BLaER1 (cell line): ENCODE results near the gene CTSE.

Source experiments
- H3K27ac ChIP-seq: shearing (Covaris generic); formaldehyde crosslinking; 2 replicates; pipeline ENCODE4 v1.8.1; 2022
- H3K27me3 ChIP-seq: shearing (Covaris generic); formaldehyde crosslinking; 2 replicates; pipeline ENCODE4 v1.8.1; 2022
- H3K36me3 ChIP-seq: shearing (Covaris generic); formaldehyde crosslinking; 2 replicates; pipeline ENCODE4 v1.8.1; 2022
- H3K4me1 ChIP-seq: shearing (Covaris generic); formaldehyde crosslinking; 2 replicates; pipeline ENCODE4 v1.8.1; 2022
- H3K4me2 ChIP-seq: shearing (Covaris generic); formaldehyde crosslinking; 2 replicates; pipeline ENCODE4 v1.8.1; 2022
- H3K4me3 ChIP-seq: shearing (Covaris generic); formaldehyde crosslinking; 2 replicates; pipeline ENCODE4 v1.8.1; 2022
- H3K9ac ChIP-seq: shearing (Covaris generic); formaldehyde crosslinking; 2 replicates; pipeline ENCODE4 v1.8.1; 2022
- H3K9me3 ChIP-seq: shearing (Covaris generic); formaldehyde crosslinking; 2 replicates; pipeline ENCODE4 v1.8.1; 2022
- H4K20me1 ChIP-seq: shearing (Covaris generic); formaldehyde crosslinking; 2 replicates; pipeline ENCODE4 v1.8.1; 2022
- Cebpa-rat ChIP-seq: shearing (Covaris generic); IDR thresholded peaks from 2 replicates; pipeline ENCODE4 v1.8.1; 2022

Gene CTSE

DNA sequence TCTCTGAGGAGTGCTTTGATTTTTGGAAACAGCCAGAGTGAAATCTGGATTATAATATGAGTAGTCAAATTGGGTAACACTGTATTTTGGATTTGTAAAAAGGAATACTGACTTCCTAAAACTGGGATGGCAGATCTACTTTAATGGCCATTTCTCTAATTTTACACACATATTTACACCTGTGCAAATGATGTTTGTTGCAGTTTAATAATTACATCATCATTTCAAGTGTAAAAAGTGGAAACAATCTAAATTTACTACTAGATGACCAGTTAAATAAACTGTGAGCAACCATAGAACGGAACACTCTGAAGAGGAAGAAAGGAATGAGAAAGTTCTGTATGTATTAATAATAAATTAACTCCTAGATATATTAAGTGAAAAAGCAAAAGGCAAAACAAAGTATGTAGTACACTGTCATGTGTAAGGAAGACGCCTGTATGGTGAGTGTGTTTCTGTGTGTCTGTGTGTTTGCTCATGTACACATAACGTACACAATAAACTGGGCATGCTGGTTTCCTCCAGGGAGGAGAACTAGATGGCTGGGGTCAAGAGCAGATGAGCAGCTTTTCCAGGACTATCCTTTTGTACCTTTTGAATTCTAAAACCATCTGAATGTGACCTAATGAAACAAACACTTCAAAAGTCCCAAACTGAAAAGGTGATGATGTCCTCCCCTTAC, 26.4 kb upstream of the CTSE start:
- Histone ChIP-seq H3K4me1 (peaks cover 42% of the 10 kb centered on the region), H4K20me1 (no peaks in the 10 kb centered on the region), H3K27ac (no peak overlapping the region; the same call in 1 of the 2 replicates), H3K27me3 (no peaks in the 10 kb centered on the region), H3K9ac (no peak overlapping the region), H3K9me3 (no peaks in the 10 kb centered on the region; the same call in 1 of the 2 replicates), H3K36me3 (no peaks in the 10 kb centered on the region), H3K4me2 (peak overlapping the region; percentile 81), H3K4me3 (no peak overlapping the region)
- no peak for TF ChIP-seq Cebpa-rat

DNA sequence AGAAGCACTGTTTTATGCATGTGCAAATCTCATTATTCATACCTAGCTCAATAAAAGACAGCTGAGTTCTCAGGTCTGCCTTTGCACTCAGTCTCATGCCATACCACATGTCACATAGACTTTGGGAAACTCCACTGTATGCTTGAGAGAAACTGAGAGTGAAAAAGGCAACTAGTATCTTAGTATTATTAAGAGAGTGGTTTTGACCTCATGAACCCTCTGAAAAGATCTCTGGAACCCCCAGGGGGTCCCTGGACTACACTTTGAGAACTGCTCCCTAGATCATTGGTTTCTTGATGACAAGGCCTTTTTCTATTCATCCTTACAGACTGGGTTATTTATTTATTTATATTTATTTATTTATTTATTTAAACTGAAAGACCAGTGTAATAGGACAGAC, 25.6 kb upstream of the CTSE start:
- TF ChIP-seq Cebpa-rat, result no peak
- H3K27me3 ChIP-seq, result no peaks in the 10 kb centered on the region
- H3K9me3 ChIP-seq, result no peaks in the 10 kb centered on the region; the same call in 1 of the 2 replicates
- no peaks in the 10 kb centered on the region for H4K20me1 ChIP-seq
- peaks cover 42% of the 10 kb centered on the region for H3K4me1 ChIP-seq
- no peak overlapping the region for H3K4me3 ChIP-seq
- no peak overlapping the region for H3K4me2 ChIP-seq
- no peaks in the 10 kb centered on the region for H3K36me3 ChIP-seq
- H3K9ac ChIP-seq, result no peak overlapping the region
- no peak overlapping the region for H3K27ac ChIP-seq

DNA sequence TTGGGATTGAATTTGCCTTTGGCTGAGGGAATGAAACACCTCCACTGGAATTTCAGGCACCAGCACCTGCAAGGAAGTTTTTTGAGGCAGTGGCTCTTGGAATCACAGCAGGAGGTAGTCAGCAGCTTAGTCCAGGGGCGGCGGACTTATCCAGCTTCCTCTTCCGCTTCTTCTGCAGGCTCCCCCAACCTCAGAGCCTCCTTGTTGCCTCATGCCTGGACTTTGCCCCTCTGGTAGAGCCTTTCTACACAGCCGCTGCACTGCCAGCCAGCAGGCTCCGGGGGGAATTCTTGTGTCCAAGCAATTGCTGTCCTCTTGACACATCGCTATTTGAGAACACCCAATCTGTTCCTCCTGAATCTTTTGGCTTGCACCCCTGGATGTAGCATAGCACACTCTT, 24.9 kb upstream of the CTSE start:
- Histone ChIP-seq H3K27ac (no peak overlapping the region), H3K9me3 (no peaks in the 10 kb centered on the region; the same call in 1 of the 2 replicates), H3K36me3 (no peaks in the 10 kb centered on the region), H4K20me1 (no peaks in the 10 kb centered on the region), H3K4me2 (no peak overlapping the region), H3K4me1 (peaks cover 43% of the 10 kb centered on the region), H3K27me3 (no peaks in the 10 kb centered on the region), H3K9ac (no peak overlapping the region), H3K4me3 (no peak overlapping the region)
- TF ChIP-seq Cebpa-rat, result no peak

DNA sequence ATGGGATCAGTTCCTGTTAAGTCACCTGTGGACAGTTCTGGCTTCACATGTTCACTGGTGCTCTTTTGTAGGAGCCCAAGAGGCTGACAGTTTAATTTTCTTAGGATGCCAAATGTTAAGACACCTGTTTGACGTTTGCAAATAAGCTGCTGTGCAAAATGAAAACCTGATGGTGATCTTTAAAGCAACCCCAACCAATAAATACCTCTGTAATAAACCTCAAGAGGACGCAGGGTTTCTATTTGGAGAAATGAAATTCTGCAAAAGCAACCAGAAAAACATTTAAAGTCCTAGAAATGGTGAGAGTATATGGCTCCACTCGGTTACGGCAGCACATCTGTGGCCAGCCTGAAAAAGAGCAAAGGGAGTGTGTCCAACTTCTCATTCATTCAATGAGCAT, 23.6 kb upstream of the CTSE start:
- no peak overlapping the region for H3K4me3 ChIP-seq
- TF ChIP-seq Cebpa-rat, result no peak
- peaks cover 33% of the 10 kb centered on the region for H3K4me1 ChIP-seq

DNA sequence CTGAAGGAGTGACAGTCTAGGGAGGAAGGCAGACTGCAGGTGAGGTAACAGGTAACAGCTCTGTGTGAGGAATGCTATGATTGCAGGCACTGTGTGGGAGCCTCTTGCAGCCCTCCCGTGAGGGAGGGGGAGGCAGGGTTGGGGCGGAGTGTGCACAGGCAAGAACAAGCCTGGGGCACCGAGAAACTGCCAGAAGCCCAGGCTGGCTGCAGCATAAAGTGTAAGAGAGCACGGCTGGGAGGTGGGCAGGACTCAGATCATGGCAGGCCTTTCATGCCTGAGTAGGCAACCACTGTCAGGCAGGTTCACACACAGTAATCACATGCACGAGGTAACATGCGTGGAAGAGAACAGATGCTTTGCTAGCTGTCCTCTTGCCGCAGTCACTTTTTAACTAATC, 17.9 kb upstream of the CTSE start:
- Histone ChIP-seq H3K27me3 (no peaks in the 10 kb centered on the region), H3K27ac (no peak overlapping the region), H3K4me3 (no peak overlapping the region), H3K9me3 (no peaks in the 10 kb centered on the region), H3K4me1 (peaks cover 35% of the 10 kb centered on the region), H4K20me1 (no peaks in the 10 kb centered on the region), H3K9ac (no peak overlapping the region), H3K4me2 (no peak overlapping the region), H3K36me3 (no peaks in the 10 kb centered on the region)
- TF ChIP-seq Cebpa-rat, result no peak

More for the DNA sequence above, 23.6 kb upstream of the CTSE start:
- Histone ChIP-seq H3K4me2 (no peak overlapping the region), H3K27ac (no peak overlapping the region), H4K20me1 (no peaks in the 10 kb centered on the region), H3K9ac (no peak overlapping the region), H3K27me3 (no peaks in the 10 kb centered on the region), H3K36me3 (no peaks in the 10 kb centered on the region), H3K9me3 (no peaks in the 10 kb centered on the region)

DNA sequence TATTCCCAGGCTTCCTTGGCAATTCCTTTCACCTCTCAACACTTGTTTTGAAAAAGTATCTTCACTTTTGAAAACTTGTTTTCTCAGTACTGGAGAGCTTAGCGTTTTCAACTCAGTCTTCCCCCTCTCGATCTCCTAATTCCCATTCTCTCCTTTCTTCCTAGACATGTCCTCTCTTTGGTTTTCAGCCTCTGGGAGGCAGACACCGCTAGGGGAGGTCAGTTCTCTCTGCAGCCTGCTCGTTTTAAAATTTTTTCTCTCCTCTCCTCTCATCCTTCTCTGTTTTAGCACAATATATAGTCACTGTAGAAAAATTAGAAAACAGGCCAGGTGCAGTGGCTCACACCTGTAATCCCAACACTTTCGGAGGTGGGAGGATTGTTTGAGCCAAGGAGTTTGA, 16.6 kb upstream of the CTSE start:
- H3K36me3 ChIP-seq, result no peaks in the 10 kb centered on the region
- no peak overlapping the region for H3K27ac ChIP-seq
- peaks cover 43% of the 10 kb centered on the region for H3K4me1 ChIP-seq
- H3K27me3 ChIP-seq, result no peaks in the 10 kb centered on the region
- no peaks in the 10 kb centered on the region for H4K20me1 ChIP-seq
- TF ChIP-seq Cebpa-rat, result no peak
- H3K9me3 ChIP-seq, result no peaks in the 10 kb centered on the region
- H3K4me2 ChIP-seq, result peak overlapping the region; percentile 44; the same call in 1 of the 2 replicates
- no peak overlapping the region for H3K9ac ChIP-seq
- no peak overlapping the region for H3K4me3 ChIP-seq

DNA sequence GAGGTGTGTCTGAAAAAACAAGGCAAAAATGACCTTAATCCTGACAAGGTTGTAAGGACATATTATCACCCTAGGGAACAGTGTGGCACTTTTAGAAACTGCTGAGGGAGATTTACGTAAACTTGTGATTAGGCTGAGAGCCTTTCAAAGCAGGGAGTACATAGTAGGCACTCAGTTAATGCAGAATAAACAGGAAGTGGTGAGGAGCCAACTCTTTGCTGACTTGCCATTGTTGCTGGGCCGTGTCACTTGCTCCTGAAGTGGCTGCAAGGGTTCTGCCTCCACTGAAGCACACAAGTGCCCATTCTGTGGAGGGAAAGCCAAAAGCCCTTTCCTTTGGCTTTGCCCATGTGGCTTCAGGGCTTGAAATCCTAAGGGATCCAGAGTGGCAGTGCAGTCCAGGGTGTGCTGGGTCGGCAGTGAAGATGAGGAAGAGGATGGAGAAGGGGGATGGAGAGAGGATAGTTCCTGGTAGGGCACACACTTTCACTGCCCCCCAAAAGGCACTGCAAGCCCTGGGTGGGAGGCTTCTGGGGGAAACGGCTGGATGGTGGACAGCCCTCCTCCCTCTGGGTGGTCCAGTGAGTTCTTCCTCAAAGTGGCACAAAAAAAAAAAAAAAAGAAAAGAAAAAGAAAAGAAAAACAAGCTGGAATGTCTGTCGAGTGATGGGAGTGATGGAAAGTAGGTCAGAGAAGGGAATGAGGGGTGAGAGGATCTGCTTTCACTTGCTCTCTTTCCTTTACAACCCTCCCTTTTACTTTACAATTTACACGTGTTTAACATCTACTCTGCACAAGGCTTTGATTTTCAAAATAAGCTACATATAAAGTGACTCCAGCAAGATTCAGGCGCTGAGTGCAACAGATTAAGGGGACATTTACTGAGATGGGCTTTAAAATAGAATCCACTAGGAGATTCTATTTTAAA, 15.6 kb upstream of the CTSE start:
- no peak overlapping the region for H3K9ac ChIP-seq
- H4K20me1 ChIP-seq, result no peaks in the 10 kb centered on the region
- TF ChIP-seq Cebpa-rat, result no peak
- H3K4me3 ChIP-seq, result no peak overlapping the region
- no peaks in the 10 kb centered on the region for H3K36me3 ChIP-seq
- H3K4me2 ChIP-seq, result peak overlapping the region; percentile 44
- no peak overlapping the region for H3K27ac ChIP-seq
- H3K9me3 ChIP-seq, result no peaks in the 10 kb centered on the region
- H3K4me1 ChIP-seq, result peaks cover 53% of the 10 kb centered on the region
- no peaks in the 10 kb centered on the region for H3K27me3 ChIP-seq

DNA sequence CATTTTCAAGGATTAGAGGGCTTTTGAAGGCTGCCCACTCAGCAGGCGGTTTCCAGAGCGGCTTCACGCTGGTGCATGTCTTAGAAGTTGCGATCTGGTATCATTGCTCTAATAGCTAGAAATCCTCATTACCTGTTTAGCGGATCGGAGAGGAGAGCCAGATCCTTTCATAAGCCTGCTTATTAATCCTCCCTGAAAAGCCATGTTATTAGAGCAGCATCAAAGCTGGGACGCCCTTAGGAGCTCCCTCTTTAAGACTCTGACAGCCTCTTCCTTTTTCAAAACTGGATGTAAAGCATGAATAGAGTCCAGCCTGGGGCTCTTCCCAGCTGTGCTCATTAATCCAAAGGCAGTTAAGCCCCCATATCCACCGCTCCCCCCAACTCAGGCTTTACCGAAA, 13.9 kb upstream of the CTSE start:
- Histone ChIP-seq H3K27me3 (no peaks in the 10 kb centered on the region), H3K9me3 (no peaks in the 10 kb centered on the region; the same call in 1 of the 2 replicates), H3K27ac (no peak overlapping the region), H3K9ac (no peak overlapping the region), H3K4me2 (peak overlapping the region; percentile 27), H3K4me1 (peaks cover 55% of the 10 kb centered on the region), H3K4me3 (no peak overlapping the region), H3K36me3 (no peaks in the 10 kb centered on the region), H4K20me1 (no peaks in the 10 kb centered on the region)
- no peak for TF ChIP-seq Cebpa-rat

DNA sequence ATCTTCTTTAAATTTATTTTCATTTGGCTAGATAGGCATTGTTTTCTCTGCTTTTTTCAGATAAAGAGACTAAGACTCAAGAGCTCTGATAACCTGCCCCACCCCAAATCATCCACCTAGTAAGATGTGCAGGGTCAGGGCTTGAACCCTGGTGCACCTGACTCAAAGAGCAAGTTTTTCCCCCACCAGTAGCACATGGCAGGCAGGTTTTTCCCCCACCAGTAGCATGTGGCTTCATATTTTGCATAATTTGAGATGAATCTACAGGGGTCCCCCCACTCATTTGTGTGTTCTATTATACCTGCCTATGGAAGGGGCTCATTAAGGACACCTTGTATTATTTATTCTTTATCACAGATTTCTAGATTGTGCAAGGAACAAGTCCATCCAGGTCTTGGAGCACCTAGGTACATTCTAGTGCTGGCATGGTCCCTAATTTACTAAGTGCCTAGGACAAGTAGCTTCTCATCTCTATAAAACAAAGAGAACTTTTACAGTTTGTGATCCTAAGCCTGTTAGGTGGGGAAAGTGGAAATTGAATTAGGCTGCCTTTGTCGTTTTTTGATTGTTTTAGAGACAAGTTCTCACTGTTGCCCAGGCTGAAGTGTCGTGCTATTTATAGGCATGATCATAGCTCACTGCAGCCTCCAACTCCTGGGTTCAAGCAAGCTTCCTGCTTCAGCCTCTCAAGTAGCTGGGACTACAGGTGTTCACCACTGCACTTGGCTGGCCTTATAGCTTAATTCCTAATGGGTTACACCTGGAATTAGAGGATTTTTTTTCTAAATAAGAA, 13.2 kb upstream of the CTSE start:
- H3K4me1 ChIP-seq, result peaks cover 62% of the 10 kb centered on the region
- H3K27ac ChIP-seq, result no peak overlapping the region

More for the DNA sequence above, 13.2 kb upstream of the CTSE start:
- no peaks in the 10 kb centered on the region for H4K20me1 ChIP-seq
- TF ChIP-seq Cebpa-rat, result no peak
- no peak overlapping the region for H3K9ac ChIP-seq
- no peaks in the 10 kb centered on the region for H3K27me3 ChIP-seq
- no peaks in the 10 kb centered on the region for H3K36me3 ChIP-seq
- H3K9me3 ChIP-seq, result no peaks in the 10 kb centered on the region; the same call in 1 of the 2 replicates
- peak overlapping the region; percentile 27 for H3K4me2 ChIP-seq
- H3K4me3 ChIP-seq, result no peak overlapping the region
